WTC11 (cell line): ENCODE results near the gene UMAD1. TPM values are rescaled to one million over a fixed set of nuclear protein-coding genes. Genes with fewer than 3 reads are reported as not detected.

Experiments
- ATAC-seq: fragments of 200-7000 bp; cut with Tn5 transposase; 2 replicates; pipeline ENCODE4 v1.10.0; 2021; ENCODE audit warnings: mild to moderate bottlenecking, moderate library complexity
- CTCF ChIA-PET: fragments of 300-600 bp; sonication (Branson Sonifier 250); formaldehyde crosslinking; loops from one replicate; lab custom pipeline; 2021; ENCODE audit warnings: antibody characterized with exemption; lab: Charles Lee
- POLR2A ChIA-PET: fragments of 350-600 bp; sonication (Branson Sonifier 250); formaldehyde crosslinking; loops from one replicate; lab custom pipeline; 2021; ENCODE audit warnings: antibody characterized with exemption; lab: Charles Lee
- DNase-seq: peaks from one replicate; pipeline ENCODE4 v3.0.0; 2021; ENCODE audit warnings: low spot score
- H3K27ac Mint-ChIP-seq: 2 replicates; pipeline ENCODE4 v1.8.0; 2021; ENCODE audit warnings: mixed read lengths
- H3K27me3 Mint-ChIP-seq: 2 replicates; pipeline ENCODE4 v1.8.0; 2021; ENCODE audit warnings: low read depth, mild to moderate bottlenecking, moderate library complexity, mixed read lengths
- H3K36me3 Mint-ChIP-seq: 2 replicates; pipeline ENCODE4 v1.8.0; 2021; ENCODE audit warnings: mixed read lengths
- H3K4me1 Mint-ChIP-seq: 2 replicates; pipeline ENCODE4 v1.8.0; 2022; ENCODE audit warnings: mixed read lengths
- H3K4me3 Mint-ChIP-seq: 2 replicates; pipeline ENCODE4 v1.8.0; 2021; ENCODE audit warnings: mild to moderate bottlenecking, moderate library complexity, mixed read lengths
- H3K9me3 Mint-ChIP-seq: 2 replicates; pipeline ENCODE4 v1.8.0; 2021; ENCODE audit warnings: mixed read lengths
- AFF4 ChIP-seq: sonication (generic); formaldehyde crosslinking; IDR thresholded peaks from 2 replicates; pipeline ENCODE4 v1.8.1; 2023; ENCODE audit warnings: mild to moderate bottlenecking, missing genetic modification reagents, borderline replicate concordance
- CDX4 ChIP-seq: fragments of 250-450 bp; sonication (Bioruptor Pico); IDR thresholded peaks from 2 replicates; pipeline ENCODE4 v1.9.0; 2021; ENCODE audit warnings: moderate library complexity, mild to moderate bottlenecking, inconsistent platforms, borderline replicate concordance
- CTCF ChIP-seq: fragments of 200-600 bp; IDR thresholded peaks from 2 replicates; pipeline ENCODE4 v1.8.0; 2022; ENCODE audit warnings: antibody characterized with exemption
- E2F1 ChIP-seq: sonication (generic); formaldehyde crosslinking; IDR thresholded peaks from 2 replicates; pipeline ENCODE4 v1.8.0; 2022; ENCODE audit warnings: mild to moderate bottlenecking, missing genetic modification reagents
- FOXJ3 ChIP-seq: sonication (generic); formaldehyde crosslinking; IDR thresholded peaks from 2 replicates; pipeline ENCODE4 v1.9.0; 2021; ENCODE audit warnings: missing genetic modification reagents, mild to moderate bottlenecking, borderline replicate concordance
- FOXP1 ChIP-seq: sonication (generic); formaldehyde crosslinking; IDR thresholded peaks from 2 replicates; pipeline ENCODE4 v1.8.0; 2022; ENCODE audit warnings: missing genetic modification reagents, mild to moderate bottlenecking, moderate library complexity, borderline replicate concordance
- IRF1 ChIP-seq: sonication (generic); formaldehyde crosslinking; IDR thresholded peaks from 2 replicates; pipeline ENCODE4 v1.8.0; 2023; ENCODE audit warnings: missing genetic modification reagents
- NR2C2 ChIP-seq: sonication (generic); formaldehyde crosslinking; IDR thresholded peaks from 2 replicates; pipeline ENCODE4 v1.8.0; 2022; ENCODE audit warnings: mild to moderate bottlenecking, missing genetic modification reagents
- PRDM15 ChIP-seq: sonication (generic); formaldehyde crosslinking; IDR thresholded peaks from 2 replicates; pipeline ENCODE4 v1.8.0; 2022; ENCODE audit warnings: missing genetic modification reagents
- RELA ChIP-seq: sonication (generic); formaldehyde crosslinking; IDR thresholded peaks from 2 replicates; pipeline ENCODE4 v1.8.1; 2022; ENCODE audit warnings: missing genetic modification reagents, mild to moderate bottlenecking, borderline replicate concordance
- RORB ChIP-seq: fragments of 250-450 bp; sonication (Bioruptor Pico); IDR thresholded peaks from 2 replicates; pipeline ENCODE4 v1.9.0; 2021; ENCODE audit warnings: mild to moderate bottlenecking
- SP1 ChIP-seq: sonication (generic); formaldehyde crosslinking; conservative IDR thresholded peaks from 2 replicates; pipeline ENCODE4 v1.8.1; 2022; ENCODE audit warnings: missing genetic modification reagents
- TCF7 ChIP-seq: sonication (generic); formaldehyde crosslinking; IDR thresholded peaks from 2 replicates; pipeline ENCODE4 v1.8.0; 2022; ENCODE audit warnings: mild to moderate bottlenecking, low read depth, missing genetic modification reagents, moderate library complexity
- ZNF232 ChIP-seq: sonication (generic); formaldehyde crosslinking; IDR thresholded peaks from 2 replicates; pipeline ENCODE4 v1.8.0; 2022; ENCODE audit warnings: mild to moderate bottlenecking, missing genetic modification reagents
- ZNF532 ChIP-seq: fragments of 250-450 bp; sonication (Bioruptor Pico); IDR thresholded peaks from 2 replicates; pipeline ENCODE4 v1.9.0; 2021; ENCODE audit warnings: mild to moderate bottlenecking, borderline replicate concordance
- ZNF671 ChIP-seq: fragments of 250-450 bp; sonication (Bioruptor Pico); IDR thresholded peaks from 2 replicates; pipeline ENCODE4 v1.8.0; 2021; ENCODE audit warnings: mild to moderate bottlenecking
- total RNA-seq: library from RNA; stranded (reverse); gene quantifications from 3 replicates; pipeline ENCODE4 v1.2.3, GENCODE V29; 2021

The UMAD1 gene
- total RNA-seq, 1 experiment from 2014 or later, result 13.0 TPM

GRCh38 chr7:7923818-7924217, 283.3 kb downstream of the UMAD1 start:
- Mint-ChIP-seq H3K27ac (no peak overlapping the region), H3K4me3 (no peak overlapping the region), H3K27me3 (no peaks in the 10 kb centered on the region), H3K9me3 (no peaks in the 10 kb centered on the region), H3K36me3 (no peaks in the 10 kb centered on the region), H3K4me1 (peaks cover 51% of the 10 kb centered on the region)
- ChIA-PET POLR2A (no interaction called here), CTCF (no interaction called here)
- ATAC-seq (no peak), DNase-seq (no peak)
- no peak for TF ChIP-seq FOXP1
- no peak for TF ChIP-seq CTCF
- no peak for TF ChIP-seq ZNF232 (CRISPR knock-in tag)
- TF ChIP-seq RELA (CRISPR knock-in tag), result no peak
- TF ChIP-seq SP1, result no peak
- TF ChIP-seq CDX4 (CRISPR knock-in tag), result no peak
- no peak for TF ChIP-seq NR2C2 (CRISPR knock-in tag)
- no peak for TF ChIP-seq TCF7 (CRISPR knock-in tag)
- no peak for TF ChIP-seq IRF1 (CRISPR knock-in tag)
- no peak for TF ChIP-seq ZNF671 (CRISPR knock-in tag)
- no peak for TF ChIP-seq E2F1 (CRISPR knock-in tag)
- no peak for TF ChIP-seq AFF4 (CRISPR knock-in tag)
- TF ChIP-seq FOXJ3 (CRISPR knock-in tag), result no peak
- TF ChIP-seq PRDM15 (CRISPR knock-in tag), result no peak
- TF ChIP-seq RORB (CRISPR knock-in tag), result no peak
- TF ChIP-seq ZNF532 (CRISPR knock-in tag), result no peak
